HL-60 (cell line): ENCODE measurements around the gene NRP2.

Source experiments
- POLR2AphosphoS5 ChIP-seq: IDR thresholded peaks from 2 replicates; pipeline ENCODE4 v1.6.1; 2012; ENCODE audit warnings: low read depth
- REST ChIP-seq: IDR thresholded peaks from 2 replicates; pipeline ENCODE4 v1.6.1; 2012; ENCODE audit warnings: low read depth; ENCODE audit not compliant: insufficient replicate concordance
- SPI1 ChIP-seq: IDR thresholded peaks from 2 replicates; pipeline ENCODE4 v1.6.1; 2012; ENCODE audit warnings: low read depth, mild to moderate bottlenecking, borderline replicate concordance
- TF ChIP-seq, protein P1 (sequence below): IDR thresholded peaks from one replicate; pipeline ENCODE4 v1.5.1; 2011; ENCODE audit warnings: low read length, control low read depth, inconsistent platforms; ENCODE audit not compliant: insufficient read depth

- TF ChIP-seq, protein P1, sequence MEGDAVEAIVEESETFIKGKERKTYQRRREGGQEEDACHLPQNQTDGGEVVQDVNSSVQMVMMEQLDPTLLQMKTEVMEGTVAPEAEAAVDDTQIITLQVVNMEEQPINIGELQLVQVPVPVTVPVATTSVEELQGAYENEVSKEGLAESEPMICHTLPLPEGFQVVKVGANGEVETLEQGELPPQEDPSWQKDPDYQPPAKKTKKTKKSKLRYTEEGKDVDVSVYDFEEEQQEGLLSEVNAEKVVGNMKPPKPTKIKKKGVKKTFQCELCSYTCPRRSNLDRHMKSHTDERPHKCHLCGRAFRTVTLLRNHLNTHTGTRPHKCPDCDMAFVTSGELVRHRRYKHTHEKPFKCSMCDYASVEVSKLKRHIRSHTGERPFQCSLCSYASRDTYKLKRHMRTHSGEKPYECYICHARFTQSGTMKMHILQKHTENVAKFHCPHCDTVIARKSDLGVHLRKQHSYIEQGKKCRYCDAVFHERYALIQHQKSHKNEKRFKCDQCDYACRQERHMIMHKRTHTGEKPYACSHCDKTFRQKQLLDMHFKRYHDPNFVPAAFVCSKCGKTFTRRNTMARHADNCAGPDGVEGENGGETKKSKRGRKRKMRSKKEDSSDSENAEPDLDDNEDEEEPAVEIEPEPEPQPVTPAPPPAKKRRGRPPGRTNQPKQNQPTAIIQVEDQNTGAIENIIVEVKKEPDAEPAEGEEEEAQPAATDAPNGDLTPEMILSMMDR = no peak
- TF ChIP-seq POLR2AphosphoS5 = no peak
- TF ChIP-seq REST = no peak
- no peak for TF ChIP-seq SPI1
These were observed 96.1 kb downstream of the NRP2 start for GRCh38 chr2:205778356-205778755.
